GM19035 (cell line): ENCODE measurements around the gene NDUFAF8.

Source experiments
- ATAC-seq: cut with Tn5 transposase; IDR thresholded peaks from one replicate; pipeline ENCODE4 v1.9.1; 2021; ENCODE audit not compliant: unreplicated experiment

NDUFAF8 gene

GRCh38 chr17:81288715-81289114 lies 49.6 kb downstream of the NDUFAF8 start:
- ATAC-seq = no peak

- ATAC-seq = no peak
Observed at GRCh38 chr17:81289627-81290026, 50.5 kb downstream of the NDUFAF8 start.

GRCh38 chr17:81290230-81290629 lies 51.1 kb downstream of the NDUFAF8 start:
- no peak for ATAC-seq
